GM23338 (cell line): ENCODE results near the gene NEURL1B. TPM values are rescaled to one million over a fixed set of nuclear protein-coding genes. Genes with fewer than 3 reads are reported as not detected.
A peak's percentile ranks its signal among the peaks of the same experiment; 100 is the strongest.

Experiments used
- ATAC-seq: fragments of 200-7000 bp; cut with Tn5 transposase; 3 replicates; pipeline ENCODE4 v1.9.1; 2020
- DNase-seq: peaks from one replicate; pipeline ENCODE4 v3.0.0-alpha.2; 2015; ENCODE audit warnings: low spot score
- H2AFZ ChIP-seq: fragments of 200-600 bp; sonication (generic); 2 replicates; pipeline ENCODE4 v1.8.0; 2016; ENCODE audit warnings: antibody characterized with exemption, mild to moderate bottlenecking, moderate library complexity
- H3F3A ChIP-seq: fragments of 200-600 bp; sonication (generic); replicated peaks from 2 replicates; pipeline ENCODE4 v1.8.0; 2017; ENCODE audit warnings: antibody characterized with exemption, mixed run types, low read depth
- H3K27ac ChIP-seq: fragments of 200-600 bp; sonication (generic); 2 replicates; pipeline ENCODE4 v1.6.1; 2016; ENCODE audit warnings: low read depth
- H3K27me3 ChIP-seq: fragments of 200-600 bp; sonication (generic); 2 replicates; pipeline ENCODE4 v1.8.0; 2016; ENCODE audit warnings: mild to moderate bottlenecking, mixed run types, moderate library complexity; ENCODE audit not compliant: insufficient read depth
- H3K36me3 ChIP-seq: fragments of 200-600 bp; sonication (generic); 2 replicates; pipeline ENCODE4 v1.8.0; 2016; ENCODE audit warnings: mild to moderate bottlenecking; ENCODE audit not compliant: insufficient read depth
- H3K4me1 ChIP-seq: fragments of 200-600 bp; sonication (generic); 2 replicates; pipeline ENCODE4 v1.8.0; 2016; ENCODE audit warnings: mild to moderate bottlenecking, moderate library complexity; ENCODE audit not compliant: insufficient read depth
- H3K4me2 ChIP-seq: fragments of 200-600 bp; sonication (generic); 2 replicates; pipeline ENCODE4 v1.7.1; 2017; ENCODE audit warnings: mixed run types
- H3K4me3 ChIP-seq: fragments of 200-600 bp; sonication (generic); 2 replicates; pipeline ENCODE4 v1.6.1; 2016; ENCODE audit warnings: mixed run types
- H3K79me2 ChIP-seq: fragments of 200-600 bp; sonication (generic); replicated peaks from 2 replicates; pipeline ENCODE4 v1.8.0; 2017; ENCODE audit warnings: mild to moderate bottlenecking; ENCODE audit not compliant: insufficient read depth
- H3K9me2 ChIP-seq: fragments of 200-600 bp; sonication (generic); 2 replicates; pipeline ENCODE4 v1.8.0; 2017; ENCODE audit not compliant: insufficient read depth
- H4K20me1 ChIP-seq: fragments of 200-600 bp; sonication (generic); replicated peaks from 2 replicates; pipeline ENCODE4 v1.8.0; 2017; ENCODE audit warnings: mild to moderate bottlenecking; ENCODE audit not compliant: insufficient read depth
- H3K27ac Mint-ChIP-seq: 2 replicates; pipeline ENCODE4 v1.8.0; 2020; ENCODE audit warnings: inconsistent platforms, mild to moderate bottlenecking, moderate library complexity, mixed read lengths
- H3K27me3 Mint-ChIP-seq: 3 replicates; pipeline ENCODE4 v1.8.0; 2022; ENCODE audit warnings: low read depth, mild to moderate bottlenecking, moderate library complexity, mixed read lengths, inconsistent platforms; ENCODE audit not compliant: insufficient read depth, poor library complexity
- H3K36me3 Mint-ChIP-seq: 3 replicates; pipeline ENCODE4 v1.8.0; 2021; ENCODE audit warnings: low read depth, mild to moderate bottlenecking, inconsistent platforms, moderate library complexity, mixed read lengths
- H3K4me1 Mint-ChIP-seq: 3 replicates; pipeline ENCODE4 v1.8.0; 2020; ENCODE audit warnings: mild to moderate bottlenecking, inconsistent platforms, mixed read lengths
- H3K4me3 Mint-ChIP-seq: 3 replicates; pipeline ENCODE4 v1.8.0; 2021; ENCODE audit warnings: moderate library complexity, mild to moderate bottlenecking, inconsistent platforms, mixed read lengths
- H3K9me3 Mint-ChIP-seq: 3 replicates; pipeline ENCODE4 v1.8.0; 2020; ENCODE audit warnings: moderate library complexity, mild to moderate bottlenecking, inconsistent platforms, mixed read lengths
- CREB1 ChIP-seq: fragments of 250-450 bp; sonication (Bioruptor Pico); IDR thresholded peaks from 2 replicates; pipeline ENCODE4 v1.5.0; 2020; ENCODE audit warnings: low read depth, mild to moderate bottlenecking, moderate library complexity
- CTCF ChIP-seq, 2 experiments: fragments of 200-600 bp in 1 of 2; sonication (generic) in 1 of 2; conservative IDR thresholded peaks; 2 replicates each; pipeline versions ENCODE4 v1.5.1 to v1.6.1; 2016 to 2017; ENCODE audit warnings: antibody characterized with exemption in 2 of 2, low read depth in 2 of 2, mild to moderate bottlenecking in 2 of 2, moderate library complexity in 1 of 2
- EZH2 ChIP-seq: fragments of 200-600 bp; sonication (generic); IDR thresholded peaks from one replicate; pipeline ENCODE4 v1.8.0; 2017; ENCODE audit warnings: antibody characterized with exemption, mild to moderate bottlenecking, low read depth; ENCODE audit not compliant: unreplicated experiment
- JUNB ChIP-seq: IDR thresholded peaks from one replicate; pipeline ENCODE4 v1.6.1; 2016; ENCODE audit warnings: antibody characterized with exemption; ENCODE audit not compliant: unreplicated experiment
- NANOG ChIP-seq: IDR thresholded peaks from 2 replicates; pipeline ENCODE4 v1.6.1; 2016; ENCODE audit warnings: antibody characterized with exemption, borderline replicate concordance
- POLR2AphosphoS5 ChIP-seq: IDR thresholded peaks from 2 replicates; pipeline ENCODE4 v1.6.1; 2016; ENCODE audit warnings: antibody characterized with exemption, low read depth
- ZNF331 ChIP-seq: fragments of 250-450 bp; sonication (Bioruptor Pico); IDR thresholded peaks from 2 replicates; pipeline ENCODE4 v1.5.0; 2020; ENCODE audit warnings: low read depth, mild to moderate bottlenecking, moderate library complexity
- ZNF462 ChIP-seq: fragments of 250-450 bp; sonication (Bioruptor Pico); IDR thresholded peaks from 2 replicates; pipeline ENCODE4 v1.5.0; 2020; ENCODE audit warnings: mild to moderate bottlenecking, moderate library complexity
- polyA plus RNA-seq: library from polyadenylated mRNA; unstranded; fragments of >200 nt; fragmentation: Nextera tagmentation; extraction: Ambion mirVana; gene quantifications from 2 replicates; pipeline ENCODE4 v1.2.1, GENCODE V29; 2016
- total RNA-seq: library from RNA; depleted of rRNA; stranded (reverse); fragments of >200 nt; shearing (Covaris generic); gene quantifications from 2 replicates; pipeline ENCODE4 v1.2.3, GENCODE V29; 2014

The NEURL1B gene
- total and polyA plus RNA-seq, 2 experiments from 2014 or later = 1.9 to 13.3 TPM

- ATAC-seq (no peak), DNase-seq (no peak)
- H3K27me3 Mint-ChIP-seq = peaks cover 7% of the 10 kb centered on the region
- TF ChIP-seq EZH2 (no peak), CTCF (conservative IDR thresholded peaks at IDR 0.05; ENCODE audit: low read depth in 2 of 2) (no peak), CREB1 (CRISPR knock-in tag) (no peak), NANOG (no peak), JUNB (no peak), POLR2AphosphoS5 (no peak)
- Histone ChIP-seq H3K79me2 (no peaks in the 10 kb centered on the region), H3K9me2 (no peaks in the 10 kb centered on the region), H3K4me2 (no peak overlapping the region), H3K4me1 (peaks cover 8% of the 10 kb centered on the region; the same call in 1 of the 2 replicates), H2AFZ (no peak overlapping the region), H3K4me3 (no peak overlapping the region), H3K27me3 (no peaks in the 10 kb centered on the region), H3K36me3 (no peaks in the 10 kb centered on the region), H3F3A (0 out of 2 replicates have a peak, but pooled peaks cover 4% of the 10 kb centered on the region), H3K27ac (no peak overlapping the region), H4K20me1 (no peaks in the 10 kb centered on the region)
- no peaks in the 10 kb centered on the region for H3K36me3 Mint-ChIP-seq
- H3K27ac Mint-ChIP-seq = no peak overlapping the region
- H3K4me3 Mint-ChIP-seq = no peak overlapping the region
- no peaks in the 10 kb centered on the region for H3K4me1 Mint-ChIP-seq
- H3K9me3 Mint-ChIP-seq = peaks cover 9% of the 10 kb centered on the region; the same call in 2 of the 3 replicates
Measured at GRCh38 chr5:172612771-172613170, 28.3 kb upstream of the NEURL1B start.

- Mint-ChIP-seq H3K4me1 (peaks cover 9% of the 10 kb centered on the region), H3K36me3 (no peaks in the 10 kb centered on the region), H3K27ac (no peak overlapping the region), H3K27me3 (peaks cover 5% of the 10 kb centered on the region), H3K4me3 (no peak overlapping the region), H3K9me3 (peaks cover 9% of the 10 kb centered on the region; the same call in 2 of the 3 replicates)
- Histone ChIP-seq H3K27me3 (no peaks in the 10 kb centered on the region), H4K20me1 (no peaks in the 10 kb centered on the region), H3K4me1 (peaks cover 10% of the 10 kb centered on the region; the same call in 1 of the 2 replicates), H3K79me2 (no peaks in the 10 kb centered on the region), H3K27ac (no peak overlapping the region), H3K9me2 (no peaks in the 10 kb centered on the region), H3K4me3 (no peak overlapping the region), H3K36me3 (no peaks in the 10 kb centered on the region), H3K4me2 (no peak overlapping the region), H3F3A (0 out of 2 replicates have a peak, but pooled peaks cover 4% of the 10 kb centered on the region), H2AFZ (peak overlapping the region; percentile 91; the same call in 1 of the 2 replicates)
- TF ChIP-seq POLR2AphosphoS5 (no peak), CTCF (conservative IDR thresholded peaks at IDR 0.05; ENCODE audit: low read depth in 2 of 2) (no peak), NANOG (no peak), ZNF331 (CRISPR knock-in tag) (no peak), JUNB (no peak), ZNF462 (CRISPR knock-in tag) (no peak), EZH2 (no peak), CREB1 (CRISPR knock-in tag) (no peak)
- ATAC-seq (no peak), DNase-seq (no peak)
Measured at GRCh38 chr5:172616136-172616535, 24.9 kb upstream of the NEURL1B start.
